ENCODE data around the gene NHSL2. TPM values are rescaled to one million over a fixed set of nuclear protein-coding genes. Genes with fewer than 3 reads are reported as not detected.
A peak's percentile ranks its signal among the peaks of the same experiment; 100 is the strongest.

NHSL2 gene
- total and polyA plus RNA-seq, 8 donors = under 0.01 to 6.4 (median 1.7) TPM

DNA sequence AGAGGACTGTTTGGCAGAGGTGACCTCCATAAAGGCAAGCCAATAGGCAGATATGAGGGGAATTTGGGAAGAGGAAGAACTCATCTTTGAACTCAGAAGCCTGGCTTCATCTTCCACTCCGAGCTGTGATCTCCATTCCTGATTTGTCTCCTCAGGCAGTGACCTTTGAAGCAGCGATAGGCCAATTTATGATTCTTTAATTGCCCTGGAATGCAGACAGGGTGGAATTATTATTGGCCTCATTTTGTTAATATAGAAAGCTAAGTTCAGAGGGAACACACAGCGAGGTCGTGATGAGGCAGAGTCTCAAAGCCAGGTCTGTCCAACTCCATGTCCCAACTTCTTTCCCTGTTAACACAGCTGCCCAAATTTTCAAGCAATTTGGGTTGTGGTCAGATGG lies 204.2 kb downstream of the NHSL2 start:
- intact Hi-C loops (cut with DNase I; ENCODE audit: low total_unique reads) = no loop called here
- H3K36me3 ChIP-seq = no peaks in the 10 kb centered on the region
- no peaks in the 10 kb centered on the region for H3K4me1 ChIP-seq
- no peak for TF ChIP-seq EP300 (IDR thresholded peaks at IDR 0.05)
- TF ChIP-seq CTCF (IDR thresholded peaks at IDR 0.05) = no peak
- TF ChIP-seq POLR2A (IDR thresholded peaks at IDR 0.05) = no peak
- TF ChIP-seq POLR2AphosphoS5 (IDR thresholded peaks at IDR 0.05) = no peak
- no peak for DNase-seq
- no peak overlapping the region for H3K4me3 ChIP-seq
- H3K9me3 ChIP-seq = no peaks in the 10 kb centered on the region
- WGBS, 5 donors = 69 to 89% (median 80%) methylated on average over 4 of the region's 4 CpGs
- no peak overlapping the region for H3K27ac ChIP-seq
- no peaks in the 10 kb centered on the region for H3K27me3 ChIP-seq

DNA sequence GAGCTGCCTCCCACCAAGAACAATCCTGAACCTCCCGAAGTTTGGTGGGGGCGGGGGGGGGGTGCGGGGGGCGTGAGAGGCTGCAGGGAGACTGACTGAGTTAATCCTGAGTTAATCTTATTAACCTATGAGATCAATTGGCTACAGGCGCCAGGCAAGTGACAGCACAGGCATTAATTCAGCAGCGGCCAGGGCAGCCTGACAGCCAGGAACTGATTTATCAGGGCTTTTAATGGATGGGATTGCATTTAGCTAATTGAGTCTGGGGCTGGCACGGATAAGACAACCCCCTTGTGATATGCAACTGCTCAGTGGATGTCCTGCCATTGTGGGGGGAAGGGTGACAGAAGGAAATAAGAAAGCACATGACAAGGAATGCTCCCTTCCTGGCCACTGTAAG lies 204.7 kb downstream of the NHSL2 start:
- no peak for DNase-seq
- no peaks in the 10 kb centered on the region for H3K27me3 ChIP-seq
- 39 to 71% (median 54%) methylated on average over 7 of the region's 7 CpGs for WGBS, 5 donors

DNA sequence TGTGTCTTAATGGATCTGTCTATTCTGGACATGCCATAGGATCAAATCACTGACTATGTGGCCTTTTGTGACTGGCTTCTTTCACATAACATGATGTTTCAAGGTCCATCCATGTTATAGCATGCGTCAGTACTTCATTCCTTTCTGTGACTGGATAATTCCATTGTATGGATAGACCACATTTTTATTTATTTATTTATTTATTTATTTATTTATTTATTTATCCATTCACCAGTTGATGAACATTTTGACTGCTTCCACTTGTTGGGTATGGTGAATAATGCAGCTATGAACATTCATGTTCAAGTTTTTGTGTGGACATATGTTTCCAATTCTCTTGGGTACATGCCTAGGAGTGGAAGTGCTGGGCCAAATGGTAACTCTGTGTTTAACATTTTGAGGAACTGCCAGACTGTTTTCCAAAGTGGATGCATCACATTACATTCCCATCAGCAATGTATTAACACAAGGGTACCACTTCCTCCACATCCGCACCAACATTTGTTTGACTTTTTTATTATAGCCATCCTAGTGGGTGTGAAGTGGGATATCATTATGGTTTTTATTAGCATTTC lies 207.1 kb downstream of the NHSL2 start:
- H3K4me3 ChIP-seq = no peak overlapping the region
- H3K36me3 ChIP-seq = no peaks in the 10 kb centered on the region
- H3K27ac ChIP-seq = no peak overlapping the region
- peaks cover 5 to 23% (median 8%) of the 10 kb centered on the region in 4 donors for H3K4me1 ChIP-seq
- no peak for DNase-seq
- WGBS, 5 donors = 90 to 100% (median 90%) methylated on average over 2 of the region's 2 CpGs
- TF ChIP-seq POLR2AphosphoS5 (IDR thresholded peaks at IDR 0.05) = no peak
- TF ChIP-seq CTCF (IDR thresholded peaks at IDR 0.05) = no peak
- TF ChIP-seq EP300 (IDR thresholded peaks at IDR 0.05) = no peak
- no peak for TF ChIP-seq POLR2A (IDR thresholded peaks at IDR 0.05)
- intact Hi-C loops (cut with DNase I; ENCODE audit: low total_unique reads) = no loop called here
- H3K9me3 ChIP-seq = no peaks in the 10 kb centered on the region
- no peaks in the 10 kb centered on the region for H3K27me3 ChIP-seq

More for the DNA sequence above, 204.7 kb downstream of the NHSL2 start:
- Histone ChIP-seq H3K36me3 (no peaks in the 10 kb centered on the region), H3K27ac (no peak overlapping the region), H3K4me1 (peaks cover 0 to under 1% (median 0%) of the 10 kb centered on the region in 4 donors), H3K9me3 (no peaks in the 10 kb centered on the region), H3K4me3 (no peak overlapping the region)
- TF ChIP-seq EP300 (IDR thresholded peaks at IDR 0.05) = no peak
- no peak for TF ChIP-seq POLR2A (IDR thresholded peaks at IDR 0.05)
- no peak for TF ChIP-seq POLR2AphosphoS5 (IDR thresholded peaks at IDR 0.05)
- TF ChIP-seq CTCF (IDR thresholded peaks at IDR 0.05) = no peak
- intact Hi-C loops (cut with DNase I; ENCODE audit: low total_unique reads) = no loop called here

GRCh38 chrX:72120837-72121236 lies 210.2 kb downstream of the NHSL2 start:
- intact Hi-C loops (cut with DNase I; ENCODE audit: low total_unique reads) = no loop called here
- TF ChIP-seq EP300 (IDR thresholded peaks at IDR 0.05) = no peak
- TF ChIP-seq POLR2AphosphoS5 (IDR thresholded peaks at IDR 0.05) = no peak
- no peak for TF ChIP-seq POLR2A (IDR thresholded peaks at IDR 0.05)

GRCh38 chrX:72121383-72121782 lies 210.7 kb downstream of the NHSL2 start:
- intact Hi-C loops (cut with DNase I; ENCODE audit: low total_unique reads) = no loop called here
- TF ChIP-seq EP300 (IDR thresholded peaks at IDR 0.05) (no peak), POLR2AphosphoS5 (IDR thresholded peaks at IDR 0.05) (peak in 1 of 3 donors; percentile 56)
- WGBS, 5 donors = 7 to 23% (median 18%) methylated on average over 2 to 3 of the region's 3 CpGs
- Histone ChIP-seq H3K4me1 (peaks cover 11 to 57% (median 37%) of the 10 kb centered on the region in 4 donors), H3K4me3 (no peak overlapping the region), H3K36me3 (no peaks in the 10 kb centered on the region), H3K27ac (peak overlapping the region in 4 of 5 donors; percentile 46 to 80 (median 71)), H3K9me3 (no peaks in the 10 kb centered on the region), H3K27me3 (peaks cover 0 to 4% (median 0%) of the 10 kb centered on the region in 3 donors)
- DNase-seq = peak; percentile 49 to 66

More at GRCh38 chrX:72120837-72121236, 210.2 kb downstream of the NHSL2 start:
- Histone ChIP-seq H3K27ac (peak overlapping the region in 4 of 5 donors; percentile 46 to 80 (median 71)), H3K9me3 (no peaks in the 10 kb centered on the region), H3K4me1 (peaks cover 7 to 51% (median 32%) of the 10 kb centered on the region in 4 donors), H3K4me3 (no peak overlapping the region), H3K36me3 (no peaks in the 10 kb centered on the region), H3K27me3 (peaks cover 0 to 4% (median 0%) of the 10 kb centered on the region in 3 donors)
- 25 to 74% (median 63%) methylated on average over 5 to 6 of the region's 6 CpGs for WGBS, 5 donors
- no peak for DNase-seq
